H9 (cell line): ENCODE results near the gene NAV1. TPM values are rescaled to one million over a fixed set of nuclear protein-coding genes. Genes with fewer than 3 reads are reported as not detected.

Experiments used
- DNase-seq: peaks from one replicate; pipeline ENCODE4 v3.0.0-alpha.2; 2017
- H2AFZ ChIP-seq: one replicate; pipeline ENCODE4 v1.6.1; 2013; ENCODE audit warnings: mild to moderate bottlenecking, low read length, control low read depth, moderate library complexity
- H2AK5ac ChIP-seq: 2 replicates; pipeline ENCODE4 v1.6.1; 2013; ENCODE audit warnings: low read length, control low read depth, mixed read lengths; ENCODE audit not compliant: insufficient read length
- H2BK120ac ChIP-seq: one replicate; pipeline ENCODE4 v1.6.1; 2013; ENCODE audit warnings: low read depth, mild to moderate bottlenecking, low read length, control low read depth, inconsistent platforms; ENCODE audit not compliant: poor library complexity, severe bottlenecking
- H2BK12ac ChIP-seq: 2 replicates; pipeline ENCODE4 v1.6.1; 2013; ENCODE audit warnings: low read length, control low read depth, mixed read lengths, low read depth; ENCODE audit not compliant: insufficient read length
- H2BK15ac ChIP-seq: 2 replicates; pipeline ENCODE4 v1.6.1; 2013; ENCODE audit warnings: low read depth, low read length, control low read depth
- H2BK20ac ChIP-seq: one replicate; pipeline ENCODE4 v1.6.1; 2013; ENCODE audit warnings: low read depth, mild to moderate bottlenecking, low read length, control low read depth, inconsistent platforms; ENCODE audit not compliant: poor library complexity, severe bottlenecking
- H2BK5ac ChIP-seq: 2 replicates; pipeline ENCODE4 v1.6.1; 2013; ENCODE audit warnings: low read length, control low read depth, mixed read lengths; ENCODE audit not compliant: insufficient read length
- H3K14ac ChIP-seq: 2 replicates; pipeline ENCODE4 v1.6.1; 2013; ENCODE audit warnings: low read length, control low read depth; ENCODE audit not compliant: insufficient read depth
- H3K18ac ChIP-seq: 2 replicates; pipeline ENCODE4 v1.6.1; 2013; ENCODE audit warnings: low read depth, mild to moderate bottlenecking, mixed read lengths, low read length, control low read depth; ENCODE audit not compliant: insufficient read length
- H3K23ac ChIP-seq: 2 replicates; pipeline ENCODE4 v1.6.1; 2013; ENCODE audit warnings: low read length, control low read depth, mixed read lengths, low read depth; ENCODE audit not compliant: insufficient read length
- H3K23me2 ChIP-seq: 2 replicates; pipeline ENCODE4 v1.6.1; 2013; ENCODE audit warnings: low read depth, mild to moderate bottlenecking, mixed read lengths, low read length, control low read depth; ENCODE audit not compliant: insufficient read length, poor library complexity, severe bottlenecking
- H3K27ac ChIP-seq: 2 replicates; pipeline ENCODE4 v1.5.1; 2013; ENCODE audit warnings: low read length, control low read depth, mixed read lengths, low read depth; ENCODE audit not compliant: insufficient read length
- H3K27me3 ChIP-seq: 2 replicates; pipeline ENCODE4 v1.6.1; 2013; ENCODE audit warnings: low read length, control low read depth, inconsistent platforms; ENCODE audit not compliant: insufficient read depth
- H3K4ac ChIP-seq: 2 replicates; pipeline ENCODE4 v1.6.1; 2013; ENCODE audit warnings: low read depth, mild to moderate bottlenecking, control low read depth, inconsistent platforms, low read length, moderate library complexity
- H3K4me1 ChIP-seq: 2 replicates; pipeline ENCODE4 v1.6.1; 2013; ENCODE audit warnings: low read length, control low read depth, inconsistent platforms; ENCODE audit not compliant: insufficient read depth
- H3K4me2 ChIP-seq: 2 replicates; pipeline ENCODE4 v1.6.1; 2013; ENCODE audit warnings: low read length, control low read depth, mixed read lengths; ENCODE audit not compliant: insufficient read length, insufficient read depth
- H3K56ac ChIP-seq: 2 replicates; pipeline ENCODE4 v1.6.1; 2013; ENCODE audit warnings: low read depth, mild to moderate bottlenecking, mixed read lengths, low read length, control low read depth; ENCODE audit not compliant: insufficient read length
- H3K79me1 ChIP-seq: 2 replicates; pipeline ENCODE4 v1.6.1; 2013; ENCODE audit warnings: low read depth, mild to moderate bottlenecking, moderate library complexity, low read length, control low read depth, inconsistent platforms; ENCODE audit not compliant: insufficient read depth, poor library complexity, severe bottlenecking
- H3K79me2 ChIP-seq: 2 replicates; pipeline ENCODE4 v1.6.1; 2013; ENCODE audit warnings: low read length, control low read depth, inconsistent platforms; ENCODE audit not compliant: insufficient read depth
- H3K9ac ChIP-seq: 2 replicates; pipeline ENCODE4 v1.6.1; 2013; ENCODE audit warnings: low read length, control low read depth, mixed read lengths; ENCODE audit not compliant: insufficient read length; ENCODE audit errors: extremely low read depth
- H3K9me3 ChIP-seq: one replicate; pipeline ENCODE4 v1.6.1; 2013; ENCODE audit warnings: low read depth, low read length, inconsistent platforms; ENCODE audit not compliant: control insufficient read depth
- H3T11ph ChIP-seq: one replicate; pipeline ENCODE4 v1.6.1; 2013; ENCODE audit warnings: mild to moderate bottlenecking, low read length, control low read depth, inconsistent platforms
- H4K20me1 ChIP-seq: one replicate; pipeline ENCODE4 v1.6.1; 2013; ENCODE audit not compliant: control insufficient read depth, insufficient read length, insufficient read depth
- H4K5ac ChIP-seq: 2 replicates; pipeline ENCODE4 v1.6.1; 2013; ENCODE audit warnings: low read depth, mild to moderate bottlenecking, mixed read lengths, low read length, control low read depth; ENCODE audit not compliant: insufficient read length
- H4K8ac ChIP-seq: replicated peaks from 2 replicates; pipeline ENCODE4 v1.6.1; 2013; ENCODE audit warnings: low read length, control low read depth, mixed read lengths, low read depth; ENCODE audit not compliant: insufficient read length
- H4K91ac ChIP-seq: 2 replicates; pipeline ENCODE4 v1.6.1; 2013; ENCODE audit warnings: low read depth, mild to moderate bottlenecking, moderate library complexity, mixed read lengths, low read length, control low read depth; ENCODE audit not compliant: insufficient read length
- H3K27ac Mint-ChIP-seq, 3 experiments: 2 replicates in 2 of 3; 3 replicates in 1 of 3; pipeline ENCODE4 v1.8.0; 2020 to 2021; ENCODE audit warnings: mixed read lengths in 3 of 3, mild to moderate bottlenecking in 1 of 3, moderate library complexity in 1 of 3
- H3K27me3 Mint-ChIP-seq: 2 replicates; pipeline ENCODE4 v1.8.0; 2021; ENCODE audit warnings: low read depth, mild to moderate bottlenecking, moderate library complexity, mixed read lengths
- H3K36me3 Mint-ChIP-seq, 3 experiments: 2 replicates in 2 of 3; 3 replicates in 1 of 3; pipeline ENCODE4 v1.8.0; 2020 to 2021; ENCODE audit warnings: low read depth in 3 of 3, mixed read lengths in 3 of 3; ENCODE audit not compliant: insufficient read depth in 1 of 3
- H3K4me1 Mint-ChIP-seq, 2 experiments: 2 replicates each; pipeline ENCODE4 v1.8.0; 2020; ENCODE audit warnings: mixed read lengths in 2 of 2
- H3K4me3 Mint-ChIP-seq, 2 experiments: 2 replicates in 1 of 2; 3 replicates in 1 of 2; pipeline ENCODE4 v1.8.0; 2020 to 2021; ENCODE audit warnings: mild to moderate bottlenecking in 2 of 2, mixed read lengths in 2 of 2, moderate library complexity in 1 of 2
- H3K9me3 Mint-ChIP-seq, 2 experiments: 2 replicates in 1 of 2; 3 replicates in 1 of 2; pipeline ENCODE4 v1.8.0; 2020; ENCODE audit warnings: mild to moderate bottlenecking in 2 of 2, mixed read lengths in 2 of 2, moderate library complexity in 1 of 2
- CTCF ChIP-seq: fragments of 200-600 bp; sonication (generic); conservative IDR thresholded peaks from 3 replicates; pipeline ENCODE4 v1.8.0; 2021; ENCODE audit warnings: antibody characterized with exemption, mild to moderate bottlenecking
- WGBS: extraction: QIAGEN DNeasy Blood & Tissue Kit; methylation state at CpG from one replicate; pipeline ENCODE4 v1.1.7; 2013; ENCODE audit warnings: missing lambda C conversion rate, low lambda C conversion rate, mixed read lengths; ENCODE audit not compliant: insufficient read length; ENCODE audit errors: extremely low coverage; 5-methylcytosine and 5-hydroxymethylcytosine counted together
- total RNA-seq: library from RNA; stranded (reverse); gene quantifications from 2 replicates; pipeline ENCODE4 v1.2.1, GENCODE V29; 2021

The NAV1 gene
- total RNA-seq, 1 experiment from 2014 or later: 20.5 TPM

- no peak overlapping the region for H3K4ac ChIP-seq
- H3K36me3 Mint-ChIP-seq: no peaks in the 10 kb centered on the region
- peaks cover 74% of the 10 kb centered on the region for H3K27me3 Mint-ChIP-seq
- H2BK20ac ChIP-seq: no peak overlapping the region
- TF ChIP-seq CTCF: no peak
- H3K27ac Mint-ChIP-seq: no peak overlapping the region
- H4K91ac ChIP-seq: no peak overlapping the region
- H4K5ac ChIP-seq: no peak overlapping the region
- no peak overlapping the region for H3K56ac ChIP-seq
- H3K18ac ChIP-seq: no peak overlapping the region
- WGBS: no CpG with 5 or more reads among the region's 4 CpGs
- H2BK15ac ChIP-seq: no peak overlapping the region
- no peaks in the 10 kb centered on the region for H4K20me1 ChIP-seq
- H2BK5ac ChIP-seq: no peak overlapping the region
- no peak overlapping the region for H3K23ac ChIP-seq
- no peaks in the 10 kb centered on the region; a peak in 1 of 5 replicates for H3K9me3 Mint-ChIP-seq
- no peak overlapping the region for H2AFZ ChIP-seq
- peaks cover 15 to 32% of the 10 kb centered on the region in 2 experiments for H3K4me1 Mint-ChIP-seq
- no peak overlapping the region for H4K8ac ChIP-seq
- no peaks in the 10 kb centered on the region; the same call in 1 of the 2 replicates for H3K4me1 ChIP-seq
- H3K27ac ChIP-seq: no peak overlapping the region
- no peak overlapping the region for H2AK5ac ChIP-seq
- no peaks in the 10 kb centered on the region for H3K9me3 ChIP-seq
- peaks cover 7% of the 10 kb centered on the region; the same call in 1 of the 2 replicates for H3K27me3 ChIP-seq
- no peak overlapping the region for H2BK12ac ChIP-seq
- H3K9ac ChIP-seq: no peak overlapping the region
- H3K4me3 Mint-ChIP-seq: no peak overlapping the region; a peak in 1 of 5 replicates
- no peaks in the 10 kb centered on the region for H3K79me1 ChIP-seq
- no peak overlapping the region for H3T11ph ChIP-seq
- H3K23me2 ChIP-seq: peaks cover 23% of the 10 kb centered on the region
- H2BK120ac ChIP-seq: no peak overlapping the region
- no peak overlapping the region for H3K14ac ChIP-seq
- H3K4me2 ChIP-seq: no peak overlapping the region
- DNase-seq: no peak
- no peaks in the 10 kb centered on the region for H3K79me2 ChIP-seq
These were observed 1.5 kb upstream of the NAV1 start for GRCh38 chr1:201537467-201537866.
